ENCODE results near the gene IGFALS.

The IGFALS gene

GRCh38 chr16:1741553-1742165, 51.8 kb downstream of the IGFALS start:
- no peak for DNase-seq

GRCh38 chr16:1740781-1741490, 52.6 kb downstream of the IGFALS start:
- DNase-seq = no peak

All from stimulated activated CD4-positive, alpha-beta T cell treated with anti-CD3 and anti-CD28 coated beads, Interleukin-15, amount 100 ng/mL, for 24 hours (primary cell).